IMR-90 (cell line): ENCODE results near the gene GRIA4. TPM values are rescaled to one million over a fixed set of nuclear protein-coding genes. Genes with fewer than 3 reads are reported as not detected.

Source experiments
- ATAC-seq: fragments of 200-7000 bp; cut with Tn5 transposase; 2 replicates; pipeline ENCODE4 v1.9.1; 2020; ENCODE audit warnings: low read depth, mild to moderate bottlenecking, moderate library complexity
- BruUV-seq: library from RNA; stranded (reverse); fragments of 400-500 nt; replicated peaks from 2 replicates; lab custom pipeline; 2021; lab: Mats Ljungman, UMichigan
- CTCF ChIA-PET: fragments of 300-600 bp; formaldehyde crosslinking; extraction: SDS; loops from one replicate; lab custom pipeline; 2021; ENCODE audit warnings: antibody characterized with exemption; lab: Yijun Ruan, JAX
- POLR2A ChIA-PET: fragments of 300-600 bp; sonication (Branson Sonifier 250); formaldehyde crosslinking; loops from one replicate; lab custom pipeline; 2022; ENCODE audit warnings: antibody characterized with exemption; ENCODE audit not compliant: unreplicated experiment; lab: Charles Lee
- DNase-seq: peaks from one replicate; pipeline ENCODE4 v3.0.0; 2013
- H2AFZ ChIP-seq: replicated peaks from 2 replicates; pipeline ENCODE3; 2013; ENCODE audit warnings: low read length, mild to moderate bottlenecking; ENCODE audit not compliant: poor library complexity
- H2AK5ac ChIP-seq: 2 replicates; pipeline ENCODE4 v1.6.1; 2013; ENCODE audit warnings: low read depth, low read length, inconsistent platforms
- H2AK9ac ChIP-seq: replicated peaks from 2 replicates; pipeline ENCODE3; 2013; ENCODE audit warnings: mild to moderate bottlenecking, low read depth, low read length, moderate library complexity; ENCODE audit not compliant: poor library complexity
- H2BK120ac ChIP-seq: 2 replicates; pipeline ENCODE4 v1.6.1; 2013; ENCODE audit warnings: low read depth, low read length, inconsistent platforms
- H2BK15ac ChIP-seq: 3 replicates; pipeline ENCODE4 v1.6.1; 2013; ENCODE audit warnings: low read depth, low read length, inconsistent platforms
- H2BK20ac ChIP-seq: 2 replicates; pipeline ENCODE4 v1.6.1; 2013; ENCODE audit warnings: low read depth, mild to moderate bottlenecking, inconsistent platforms, low read length, moderate library complexity
- H2BK5ac ChIP-seq: 2 replicates; pipeline ENCODE4 v1.6.1; 2013; ENCODE audit warnings: mild to moderate bottlenecking, low read depth, low read length, inconsistent platforms; ENCODE audit not compliant: poor library complexity, severe bottlenecking
- H3K14ac ChIP-seq: replicated peaks from 2 replicates; pipeline ENCODE4 v1.6.1; 2013; ENCODE audit warnings: low read depth, low read length, inconsistent platforms
- H3K18ac ChIP-seq: 2 replicates; pipeline ENCODE4 v1.6.1; 2013; ENCODE audit warnings: low read depth, low read length, control low read depth
- H3K23ac ChIP-seq: 2 replicates; pipeline ENCODE4 v1.6.1; 2013; ENCODE audit warnings: low read depth, low read length, inconsistent platforms
- H3K27ac ChIP-seq: 2 replicates; pipeline ENCODE4 v1.5.1; 2013; ENCODE audit warnings: mild to moderate bottlenecking, control low read depth, low read length; ENCODE audit not compliant: insufficient read depth
- H3K27me3 ChIP-seq: 2 replicates; pipeline ENCODE4 v1.6.1; 2013; ENCODE audit warnings: low read length; ENCODE audit not compliant: control insufficient read depth, insufficient read depth
- H3K36me3 ChIP-seq: 2 replicates; pipeline ENCODE4 v1.6.1; 2013; ENCODE audit warnings: low read length, mixed read lengths; ENCODE audit not compliant: control insufficient read depth, insufficient read depth
- H3K4ac ChIP-seq: 2 replicates; pipeline ENCODE4 v1.6.1; 2013; ENCODE audit warnings: low read depth, low read length, inconsistent platforms
- H3K4me1 ChIP-seq: 2 replicates; pipeline ENCODE4 v1.6.1; 2013; ENCODE audit warnings: low read length, mixed read lengths; ENCODE audit not compliant: control insufficient read depth, insufficient read depth
- H3K4me2 ChIP-seq: 2 replicates; pipeline ENCODE4 v1.6.1; 2013; ENCODE audit warnings: low read depth, mild to moderate bottlenecking, control low read depth, low read length, moderate library complexity
- H3K4me3 ChIP-seq: 2 replicates; pipeline ENCODE4 v1.5.1; 2013; ENCODE audit warnings: low read depth, mild to moderate bottlenecking, control low read depth, low read length, moderate library complexity; ENCODE audit not compliant: insufficient read depth
- H3K56ac ChIP-seq: 2 replicates; pipeline ENCODE4 v1.6.1; 2013; ENCODE audit warnings: low read length, inconsistent platforms; ENCODE audit not compliant: insufficient read depth; ENCODE audit errors: extremely low read depth
- H3K79me1 ChIP-seq, 2 experiments: 2 replicates each; pipeline ENCODE4 v1.6.1; 2013; ENCODE audit warnings: low read length in 2 of 2, inconsistent platforms in 1 of 2, low read depth in 1 of 2
- H3K9ac ChIP-seq: 2 replicates; pipeline ENCODE4 v1.6.1; 2013; ENCODE audit warnings: low read depth, low read length, control low read depth
- H3K9me1 ChIP-seq: 2 replicates; pipeline ENCODE4 v1.6.1; 2013; ENCODE audit warnings: low read length, inconsistent platforms; ENCODE audit not compliant: insufficient read depth
- H3K9me3 ChIP-seq: 2 replicates; pipeline ENCODE4 v1.6.1; 2013; ENCODE audit warnings: low read length; ENCODE audit not compliant: control insufficient read depth, insufficient read depth
- H4K20me1 ChIP-seq: 2 replicates; pipeline ENCODE4 v1.6.1; 2013; ENCODE audit warnings: low read length, inconsistent platforms; ENCODE audit not compliant: insufficient read depth
- H4K5ac ChIP-seq: 2 replicates; pipeline ENCODE4 v1.6.1; 2013; ENCODE audit warnings: mild to moderate bottlenecking, low read depth, low read length, control low read depth
- H4K8ac ChIP-seq, 2 experiments: 2 replicates each; pipeline ENCODE4 v1.6.1; 2013; ENCODE audit warnings: low read depth in 2 of 2, low read length in 2 of 2, control low read depth in 1 of 2, inconsistent platforms in 1 of 2
- H4K91ac ChIP-seq: 2 replicates; pipeline ENCODE4 v1.6.1; 2013; ENCODE audit warnings: low read depth, low read length, inconsistent platforms; ENCODE audit not compliant: insufficient read depth
- MXI1 ChIP-seq: IDR thresholded peaks from 2 replicates; pipeline ENCODE4 v1.6.1; 2012; ENCODE audit warnings: low read depth, mild to moderate bottlenecking, low read length, moderate library complexity, borderline replicate concordance
- SMC3 ChIP-seq: fragments of 150-350 bp; IDR thresholded peaks from 2 replicates; pipeline ENCODE4 v1.6.1; 2016; ENCODE audit warnings: low read depth, mild to moderate bottlenecking, antibody characterized with exemption, low read length, moderate library complexity
- WGBS, 2 experiments: methylation state at CpG; one replicate each; pipeline versions ENCODE4 v1.1.5 to v1.1.7; 2013; ENCODE audit warnings: missing lambda C conversion rate in 2 of 2; ENCODE audit not compliant: insufficient read length in 1 of 2; ENCODE audit errors: extremely low coverage in 2 of 2; 5-methylcytosine and 5-hydroxymethylcytosine counted together
- dilution Hi-C: fragments of 300-500 bp; cut with HindIII; formaldehyde crosslinking; loops from one replicate; pipeline ENCODE4 v1.14.3; 2018; ENCODE audit warnings: low sequenced_read_pairs; ENCODE audit not compliant: unreplicated experiment
- in situ Hi-C: fragments of 300-500 bp; cut with MboI; formaldehyde crosslinking; loops from 3 replicates; pipeline ENCODE4 v1.14.3; 2019; ENCODE audit warnings: low sequenced_read_pairs, inconsistent platforms, mixed read lengths
- intact Hi-C: fragments of 100-400 bp; cut with micrococcal nuclease; formaldehyde crosslinking; loops from 2 replicates; pipeline ENCODE4 v1.10.0; 2022
- polyA plus RNA-seq, 3 experiments: library from polyadenylated mRNA; depleted of rRNA; stranded (reverse); fragments of >200 nt; gene quantifications; 2 replicates each; pipeline ENCODE4 v1.2.3, GENCODE V29; 2012; ENCODE audit warnings: low replicate concordance in 1 of 3
- total RNA-seq: library from RNA; depleted of rRNA; stranded (reverse); fragments of >200 nt; gene quantifications from 2 replicates; pipeline ENCODE4 v1.2.3, GENCODE V29; 2012

The GRIA4 gene
- total and polyA plus RNA-seq, 2 of the 4 experiments (the other 2 are of a cell fraction), result 0.36 to 1.0 TPM

GRCh38 chr11:105825141-105825540 lies 215.3 kb downstream of the GRIA4 start:
- Histone ChIP-seq H3K9ac (no peak overlapping the region), H3K27ac (no peak overlapping the region), H2BK5ac (no peak overlapping the region), H3K9me3 (no peaks in the 10 kb centered on the region), H3K79me1 (no peaks in the 10 kb centered on the region), H3K23ac (no peak overlapping the region), H3K14ac (no peak overlapping the region), H2AK9ac (no peak overlapping the region), H3K4me2 (no peak overlapping the region), H3K36me3 (no peaks in the 10 kb centered on the region), H2BK20ac (no peak overlapping the region), H2AK5ac (no peak overlapping the region), H2BK120ac (no peak overlapping the region), H2BK15ac (no peak overlapping the region), H4K91ac (no peak overlapping the region), H2AFZ (no peak overlapping the region), H3K56ac (no peak overlapping the region), H4K5ac (no peak overlapping the region), H3K27me3 (no peaks in the 10 kb centered on the region), H3K4ac (no peak overlapping the region), H3K9me1 (0 out of 2 replicates have a peak, but pooled peaks cover 2% of the 10 kb centered on the region), H3K4me1 (no peaks in the 10 kb centered on the region), H4K8ac (no peak overlapping the region), H3K18ac (no peak overlapping the region), H3K4me3 (no peak overlapping the region), H4K20me1 (no peaks in the 10 kb centered on the region)
- POLR2A ChIA-PET, result no interaction called here
- ATAC-seq (no peak), DNase-seq (no peak)
- dilution Hi-C loops, result no loop called here
- in situ Hi-C loops, result no loop called here
- intact Hi-C loops, result no loop called here
- WGBS, 2 experiments, result no CpG with 5 or more reads among the region's 1 CpG
- CTCF ChIA-PET, result no interaction called here
- no TSS peak for BruUV-seq
- TF ChIP-seq MXI1 (no peak), SMC3 (no peak)
